SK-N-DZ (cell line): ENCODE results near the gene BANP.
"Not testable (repeated sequence)": the region's sequence is repeated elsewhere in the genome, so short reads cannot be mapped to it uniquely, and the experiment has no call there.

ENCODE experiments used
- DNase-seq: peaks from one replicate; pipeline ENCODE4 v3.0.0-alpha.2; 2015; ENCODE audit warnings: low spot score

The BANP gene

DNA sequence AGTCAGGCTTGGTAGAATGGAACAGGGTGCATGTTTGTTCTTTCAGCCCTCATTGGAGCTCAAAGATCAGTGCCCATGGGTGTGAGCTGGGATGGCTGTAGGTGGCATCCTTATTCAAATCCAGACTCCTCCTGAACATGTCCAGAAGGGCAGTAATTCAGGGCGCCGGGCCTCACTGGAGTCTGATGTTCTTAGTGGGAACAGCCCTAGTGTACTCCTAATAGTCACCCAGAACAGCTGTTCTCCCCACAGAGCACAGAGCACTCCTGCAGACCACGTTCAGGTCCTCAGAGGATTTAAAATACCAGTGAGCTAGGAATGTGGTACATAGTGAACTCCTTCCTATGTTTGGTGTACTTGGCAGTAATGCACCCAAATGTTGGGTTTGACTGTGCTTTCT lies 96.2 kb downstream of the BANP start:
- no peak for DNase-seq

DNA sequence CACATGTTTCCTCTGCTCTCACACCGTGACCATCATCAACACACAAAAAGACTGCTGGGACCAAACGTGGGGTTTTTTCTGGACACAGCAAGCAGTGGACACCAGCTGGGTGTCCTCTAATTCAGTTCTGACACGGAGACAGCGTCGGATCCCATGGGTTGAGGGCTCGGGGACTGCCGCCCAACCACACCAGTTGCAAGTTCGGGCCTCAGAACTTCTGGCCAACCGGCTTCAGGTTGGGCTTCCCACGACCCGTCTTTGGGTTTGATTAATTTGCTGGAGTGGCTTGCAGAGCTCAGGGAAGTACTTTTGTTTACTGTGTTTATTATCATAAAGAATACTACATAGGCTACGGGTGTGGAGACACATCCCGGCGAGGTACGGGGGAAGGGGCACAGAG lies 97.8 kb downstream of the BANP start:
- no peak for DNase-seq

- DNase-seq: peak; percentile 89
These were observed 98.6 kb downstream of the BANP start for GRCh38 chr16:88049561-88050545.

DNA sequence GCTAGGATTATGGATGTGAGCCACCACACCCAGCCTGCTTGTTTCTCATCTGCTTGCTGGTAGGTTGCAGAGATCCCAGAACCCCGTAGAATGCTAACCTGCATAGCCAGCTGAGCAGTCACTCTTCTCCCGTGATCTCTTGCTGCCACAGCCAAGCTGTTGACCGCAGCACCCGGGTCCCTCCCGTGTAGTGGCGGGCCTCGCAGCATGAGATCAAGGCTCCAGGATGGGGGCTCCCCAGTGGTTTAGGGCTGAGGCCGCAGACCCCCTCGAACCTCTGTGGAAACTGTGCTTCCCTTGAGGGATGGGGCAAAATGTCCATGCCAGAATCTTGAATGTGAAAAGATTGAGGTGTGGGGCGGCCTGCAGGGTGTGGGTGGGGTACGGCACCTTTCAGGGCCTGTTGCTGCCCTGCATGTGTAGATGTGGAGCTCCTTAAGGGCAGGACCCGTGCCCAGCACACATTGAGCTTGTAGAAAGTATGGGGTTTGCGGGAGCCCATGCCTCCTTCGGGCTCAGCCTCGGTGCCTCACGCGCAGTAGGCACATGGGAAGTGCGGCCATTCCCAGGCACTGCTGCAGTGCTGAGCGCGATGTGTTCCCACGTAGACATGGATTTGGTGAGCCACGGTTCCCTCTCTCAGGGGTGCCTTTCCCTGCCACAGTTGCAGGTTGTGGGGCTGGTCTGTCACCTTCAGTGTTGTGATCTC lies 99.9 kb downstream of the BANP start:
- DNase-seq: no peak

DNA sequence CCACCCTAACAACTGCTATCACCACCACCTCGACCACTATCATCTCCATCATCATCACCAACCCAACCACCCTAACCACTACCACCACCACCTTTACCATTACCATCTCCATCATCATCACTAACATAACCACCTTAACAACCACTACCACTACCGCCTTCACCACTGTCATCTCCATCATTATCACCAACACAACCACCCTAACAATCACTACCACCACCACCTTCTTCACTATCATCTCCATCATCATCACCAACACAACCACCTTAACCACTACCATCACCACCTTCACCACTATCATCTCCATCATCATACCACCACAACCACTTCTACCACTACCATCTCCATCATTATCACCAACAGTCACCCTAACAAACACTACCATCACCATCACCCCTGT lies 101.4 kb downstream of the BANP start:
- no peak for DNase-seq

DNA sequence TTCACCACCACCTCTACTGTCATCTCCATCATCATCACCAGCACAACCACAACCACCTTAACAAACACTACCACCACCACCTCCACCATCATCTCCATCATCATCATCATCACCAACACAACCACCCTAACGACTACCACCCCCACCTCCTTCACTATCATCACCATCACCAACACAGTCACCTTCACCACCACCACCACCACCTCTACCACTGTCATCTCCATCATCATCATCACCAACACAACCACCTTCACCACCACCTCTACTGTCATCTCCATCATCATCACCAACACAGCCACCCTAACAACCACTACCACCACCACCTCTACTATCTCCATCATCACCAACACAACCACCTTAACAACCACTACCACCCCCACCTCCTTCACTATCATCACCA lies 102.2 kb downstream of the BANP start:
- not testable (repeated sequence) for DNase-seq

DNA sequence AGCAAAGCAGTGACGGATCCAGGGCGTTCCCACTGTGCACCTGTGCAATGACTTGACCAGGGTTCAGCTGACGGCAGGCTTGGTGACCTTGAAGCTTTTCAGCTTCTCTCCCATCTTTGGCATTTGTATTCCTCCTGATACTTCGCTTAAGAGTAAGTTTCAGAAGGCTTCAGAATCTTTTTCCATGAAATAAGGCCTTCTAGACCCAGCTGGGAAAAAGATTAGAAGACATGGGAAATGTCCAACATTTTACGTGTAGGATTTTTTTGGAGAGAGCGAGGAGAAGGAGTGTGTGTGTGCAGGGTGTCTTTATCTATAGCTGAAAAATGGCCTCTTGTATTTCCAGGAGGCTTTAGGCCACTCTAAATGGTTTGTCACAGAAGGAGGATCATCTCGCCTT lies 104.1 kb downstream of the BANP start:
- DNase-seq: no peak

DNA sequence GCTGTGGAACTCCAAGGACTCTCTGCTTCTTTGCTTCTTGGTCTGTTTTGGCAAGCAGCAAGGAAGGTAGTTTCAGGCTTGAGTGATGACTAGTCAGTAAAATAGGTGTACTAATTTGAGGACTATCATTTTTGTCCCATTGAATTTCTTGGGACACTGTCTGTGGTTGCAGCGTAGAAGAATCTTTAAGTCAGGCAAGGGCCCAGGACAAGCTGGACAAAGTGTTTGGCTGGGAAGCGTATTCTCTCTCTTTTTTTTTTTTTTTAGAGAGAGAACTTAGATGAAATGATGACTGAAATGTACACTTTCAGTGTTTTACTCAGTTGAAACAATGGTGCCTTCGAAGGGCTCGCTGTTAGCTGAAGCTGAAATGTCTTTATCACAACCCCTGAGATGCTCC lies 105.0 kb downstream of the BANP start:
- no peak for DNase-seq

DNA sequence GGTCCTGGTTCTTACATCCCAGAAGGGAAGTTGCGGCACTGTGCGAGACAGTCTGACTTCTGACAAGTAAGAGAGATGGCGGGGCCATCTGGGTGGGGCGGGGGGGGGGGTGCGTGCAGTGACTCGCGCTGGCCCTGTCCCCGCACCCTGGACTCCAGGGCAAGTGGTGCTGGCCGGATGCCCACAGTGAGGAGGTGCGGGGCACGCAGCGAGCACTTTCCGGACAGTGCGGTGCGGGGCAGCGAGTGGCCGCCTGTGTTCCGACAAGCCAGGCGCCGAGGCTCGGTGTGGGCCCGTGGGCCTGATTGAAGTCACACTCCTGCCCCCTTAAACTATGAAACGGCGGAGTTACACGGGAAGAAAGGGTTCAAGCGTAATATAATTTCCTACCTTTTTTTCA lies 106.4 kb downstream of the BANP start:
- DNase-seq: no peak

DNA sequence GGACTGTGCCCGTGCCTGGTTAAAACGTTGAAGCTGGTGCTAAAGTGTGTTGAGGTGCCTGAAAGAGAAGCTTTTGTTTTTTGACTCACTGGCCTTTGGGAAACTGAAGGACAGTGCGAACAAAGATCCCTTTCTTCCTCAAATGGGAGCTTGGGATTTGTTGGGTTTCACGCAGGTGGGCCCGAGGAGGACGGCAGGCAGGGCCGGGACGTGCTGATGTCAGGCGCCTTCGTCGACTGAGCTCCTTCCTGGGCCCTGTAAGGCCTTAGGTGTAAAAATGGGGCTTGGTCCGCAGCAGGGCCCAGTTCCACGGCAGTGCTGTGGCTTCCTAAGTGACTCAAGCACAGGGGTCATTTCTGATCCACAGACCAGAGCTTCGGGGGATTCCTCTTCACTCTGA lies 106.9 kb downstream of the BANP start:
- no peak for DNase-seq

- DNase-seq: no peak
These were observed 107.6 kb downstream of the BANP start for GRCh38 chr16:88058817-88059216.

DNA sequence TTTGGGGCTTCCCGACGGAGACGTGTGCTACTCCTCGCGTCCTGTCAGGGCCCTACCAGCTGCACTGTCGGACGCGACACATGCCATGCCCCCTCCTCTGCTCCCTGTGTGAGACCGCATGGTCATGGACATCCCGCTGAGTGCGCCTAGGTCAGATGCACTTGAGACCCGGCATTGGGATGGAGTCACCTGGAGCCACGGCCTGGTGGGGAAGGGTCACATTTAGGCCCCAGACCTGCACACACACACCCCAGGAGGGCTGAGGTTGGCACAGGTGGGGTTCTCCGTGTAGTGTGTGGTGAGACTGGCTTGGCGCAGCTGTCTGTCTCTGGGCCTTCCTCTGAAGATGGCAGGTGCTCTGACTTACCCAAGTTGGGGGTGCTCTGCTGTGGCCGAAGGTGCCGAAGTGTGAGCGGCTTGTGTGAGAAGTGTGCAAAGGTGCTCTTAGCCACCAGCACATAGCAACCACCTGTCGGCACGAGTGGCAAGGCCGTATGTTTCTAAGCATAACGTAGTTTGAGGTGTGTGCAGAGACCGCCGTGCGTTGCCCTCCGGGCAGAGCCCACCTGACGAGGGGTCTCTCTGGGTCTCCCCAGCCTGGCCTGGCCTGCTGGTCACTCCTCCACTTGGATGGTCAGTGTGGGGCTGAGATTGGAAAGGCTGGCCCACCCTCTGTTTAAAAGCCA lies 108.6 kb downstream of the BANP start:
- no peak for DNase-seq

DNA sequence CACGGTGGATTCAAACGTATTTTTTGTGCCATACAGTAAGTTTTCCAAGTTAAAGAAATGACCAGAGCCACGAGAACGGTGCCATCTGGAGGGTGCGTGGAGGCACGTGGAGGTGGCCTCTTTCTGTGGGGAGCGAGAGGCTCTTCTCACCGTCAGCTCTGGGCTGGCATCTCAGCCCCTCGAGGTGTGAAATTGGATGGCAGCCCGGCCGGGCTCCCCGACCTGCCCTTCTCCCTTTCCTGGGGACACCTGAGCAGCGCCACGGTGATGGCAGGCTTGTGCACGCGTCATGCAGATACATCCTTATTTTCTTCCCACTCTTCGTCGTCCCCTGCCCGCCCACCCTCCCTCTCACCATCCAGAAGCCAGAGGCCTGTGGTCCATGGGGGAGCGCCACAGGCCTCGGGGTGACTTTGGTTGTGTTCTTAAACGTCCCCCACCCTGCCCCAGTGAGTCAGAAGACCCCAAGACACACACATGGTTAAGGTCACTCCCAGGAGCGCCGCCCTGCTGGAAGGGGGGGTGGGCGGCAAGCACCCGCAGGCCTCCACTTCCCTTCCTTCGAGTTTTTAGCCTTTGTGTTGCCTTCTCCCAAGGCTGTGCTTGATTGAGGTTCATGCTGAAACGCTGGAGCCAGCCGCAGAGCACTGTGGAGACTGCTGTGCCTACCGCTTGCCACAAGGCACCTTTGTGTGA lies 109.4 kb downstream of the BANP start:
- no peak for DNase-seq

- DNase-seq: no peak
These were observed 110.3 kb downstream of the BANP start for GRCh38 chr16:88061346-88062110.

- DNase-seq: no peak
These were observed 111.3 kb downstream of the BANP start for GRCh38 chr16:88062341-88063210.

- no peak for DNase-seq
These were observed 112.1 kb downstream of the BANP start for GRCh38 chr16:88063211-88063773.

- DNase-seq: no peak
These were observed 113.0 kb downstream of the BANP start for GRCh38 chr16:88064011-88064888.
